Panc1 (cell line): ENCODE data around the gene PON1. TPM values are rescaled to one million over a fixed set of nuclear protein-coding genes. Genes with fewer than 3 reads are reported as not detected.

Experiments used
- ATAC-seq: fragments of 200-7000 bp; cut with Tn5 transposase; 2 replicates; pipeline ENCODE4 v1.9.1; 2020; ENCODE audit warnings: mild to moderate bottlenecking, moderate library complexity
- BruUV-seq: library from RNA; stranded (reverse); fragments of 400-500 nt; replicated peaks from 2 replicates; lab custom pipeline; 2021; lab: Mats Ljungman, UMichigan
- CTCF ChIA-PET: fragments of 300-600 bp; sonication (Branson Sonifier 250); formaldehyde crosslinking; loops from one replicate; lab custom pipeline; 2022; ENCODE audit warnings: antibody characterized with exemption; lab: Charles Lee
- POLR2A ChIA-PET: fragments of 300-600 bp; sonication (Branson Sonifier 250); formaldehyde crosslinking; loops from one replicate; lab custom pipeline; 2022; ENCODE audit warnings: antibody characterized with exemption; lab: Charles Lee
- DNase-seq: peaks from one replicate; pipeline ENCODE4 v3.0.0-alpha.2; 2010; ENCODE audit warnings: low read depth, low spot score
- H3K27ac ChIP-seq: 2 replicates; pipeline ENCODE4 v1.5.1; 2011; ENCODE audit warnings: mild to moderate bottlenecking, low read length, inconsistent platforms
- H3K27me3 ChIP-seq: fragments of 200-500 bp; sonication (Bioruptor generic); 2 replicates; pipeline ENCODE4 v1.6.0; 2014; ENCODE audit warnings: low read length, inconsistent platforms; ENCODE audit not compliant: control insufficient read depth, insufficient read depth
- H3K36me3 ChIP-seq: fragments of 200-500 bp; sonication (Bioruptor generic); 2 replicates; pipeline ENCODE4 v1.5.1; 2014; ENCODE audit warnings: inconsistent platforms, mild to moderate bottlenecking, low read length, moderate library complexity; ENCODE audit not compliant: control insufficient read depth, insufficient read depth
- H3K4me1 ChIP-seq: 2 replicates; pipeline ENCODE4 v1.5.1; 2011; ENCODE audit warnings: inconsistent platforms, mild to moderate bottlenecking, low read length, moderate library complexity; ENCODE audit not compliant: control insufficient read depth, insufficient read depth
- H3K4me3 ChIP-seq, 2 experiments: 2 replicates each; pipeline ENCODE4 v1.5.1; 2011 to 2012; ENCODE audit warnings: low read depth in 2 of 2, low read length in 2 of 2, mild to moderate bottlenecking in 2 of 2, inconsistent platforms in 1 of 2, moderate library complexity in 1 of 2
- H3K9me3 ChIP-seq: fragments of 200-500 bp; sonication (Bioruptor generic); 2 replicates; pipeline ENCODE4 v1.5.1; 2014; ENCODE audit warnings: low read depth, mild to moderate bottlenecking, inconsistent platforms, low read length, moderate library complexity; ENCODE audit not compliant: control insufficient read depth, insufficient read depth
- CTCF ChIP-seq: fragments of 450-650 bp; IDR thresholded peaks from 2 replicates; pipeline ENCODE4 v1.5.1; 2017; ENCODE audit warnings: mild to moderate bottlenecking
- POLR2AphosphoS5 ChIP-seq: IDR thresholded peaks from 2 replicates; pipeline ENCODE4 v1.6.1; 2012; ENCODE audit warnings: mild to moderate bottlenecking, low read depth, low read length, moderate library complexity
- REST ChIP-seq, 2 experiments: IDR thresholded peaks; 2 replicates each; pipeline ENCODE4 v1.6.1; 2011 to 2012; ENCODE audit warnings: low read depth in 2 of 2, control low read depth in 1 of 2, low read length in 1 of 2, mild to moderate bottlenecking in 1 of 2, moderate library complexity in 1 of 2; ENCODE audit not compliant: insufficient read depth in 1 of 2
- SIN3A ChIP-seq: IDR thresholded peaks from 2 replicates; pipeline ENCODE4 v1.6.1; 2012; ENCODE audit warnings: low read depth, mild to moderate bottlenecking, low read length, moderate library complexity, borderline replicate concordance; ENCODE audit not compliant: insufficient read depth
- TCF7L2 ChIP-seq: IDR thresholded peaks from 2 replicates; pipeline ENCODE4 v1.6.1; 2011; ENCODE audit warnings: mild to moderate bottlenecking, low read depth, low read length, inconsistent platforms
- in situ Hi-C: cut with HindIII; loops from 2 replicates; pipeline ENCODE4 v1.10.0; 2016; ENCODE audit warnings: low sequenced_read_pairs, low pct_unique_long_range_greater_than_20kb
- intact Hi-C: fragments of 100-400 bp; cut with micrococcal nuclease; formaldehyde crosslinking; loops from one replicate; pipeline ENCODE4 v1.10.0; 2022; ENCODE audit not compliant: unreplicated experiment
- total RNA-seq: library from RNA; stranded (reverse); gene quantifications from one replicate; pipeline ENCODE4 v1.2.1, GENCODE V29; 2021; ENCODE audit not compliant: unreplicated experiment

Gene PON1
- total RNA-seq, 1 experiment from 2014 or later: not detected

GRCh38 chr7:95267754-95268153, 56.6 kb downstream of the PON1 start:
- H3K27ac ChIP-seq: no peak overlapping the region
- DNase-seq: no peak
- in situ Hi-C loops: no loop called here

GRCh38 chr7:95265634-95266033, 58.7 kb downstream of the PON1 start:
- CTCF ChIA-PET: no interaction called here
- no peaks in the 10 kb centered on the region for H3K27me3 ChIP-seq
- no peaks in the 10 kb centered on the region for H3K36me3 ChIP-seq
- H3K9me3 ChIP-seq: no peaks in the 10 kb centered on the region
- intact Hi-C loops (loop anchor here (10.0 kb wide), 1 partner anchor 209 kb away; no protein-coding TSS in a partner anchor), in situ Hi-C loops (no loop called here)
- no peak overlapping the region for H3K4me3 ChIP-seq
- TF ChIP-seq SIN3A: no peak
- no peak for TF ChIP-seq REST (IDR thresholded peaks at IDR 0.05; ENCODE audit: insufficient read depth in 1 of 2, low read depth in 2 of 2, low read length in 1 of 2)
- no peak for TF ChIP-seq POLR2AphosphoS5
- TF ChIP-seq TCF7L2: no peak
- no peak for TF ChIP-seq CTCF
- no peak overlapping the region for H3K27ac ChIP-seq
- no peaks in the 10 kb centered on the region for H3K4me1 ChIP-seq
- POLR2A ChIA-PET: interaction anchor here (1.3 kb wide), 1 partner anchor 136 kb away, joined by 3 read pairs; no protein-coding TSS in a partner anchor
- no peak for ATAC-seq
- BruUV-seq: no TSS peak
- DNase-seq: no peak

More at GRCh38 chr7:95267754-95268153, 56.6 kb downstream of the PON1 start:
- no peak for ATAC-seq
- POLR2A ChIA-PET: no interaction called here
- BruUV-seq: no TSS peak
- no peaks in the 10 kb centered on the region for H3K36me3 ChIP-seq
- no peak overlapping the region for H3K4me3 ChIP-seq
- intact Hi-C loops: loop anchor here (10.0 kb wide), 1 partner anchor 207 kb away; no protein-coding TSS in a partner anchor
- H3K27me3 ChIP-seq: no peaks in the 10 kb centered on the region
- TF ChIP-seq REST (IDR thresholded peaks at IDR 0.05; ENCODE audit: insufficient read depth in 1 of 2, low read depth in 2 of 2, low read length in 1 of 2): no peak
- no peaks in the 10 kb centered on the region for H3K9me3 ChIP-seq
- CTCF ChIA-PET: no interaction called here
- no peaks in the 10 kb centered on the region for H3K4me1 ChIP-seq
